Measurements from ENCODE around the gene PNMA6F.
"Not testable (repeated sequence)": the region's sequence is repeated elsewhere in the genome, so short reads cannot be mapped to it uniquely, and the experiment has no call there.

PNMA6F gene

GRCh38 chrX:153275418-153275817, 46.1 kb downstream of the PNMA6F start:
- not testable (repeated sequence) for H3K36me3 ChIP-seq (ENCODE audit: insufficient read depth); H4K20me1 ChIP-seq (ENCODE audit: insufficient read depth); H2AFZ ChIP-seq (ENCODE audit: low read depth); H3K4me2 ChIP-seq; H3K4me1 ChIP-seq (ENCODE audit: low read depth, poor library complexity, severe bottlenecking); H3K79me2 ChIP-seq (ENCODE audit: insufficient read depth, low read depth); H3K27me3 ChIP-seq (ENCODE audit: insufficient read depth, low read depth); H3K27ac ChIP-seq; H3K4me3 ChIP-seq (IDR thresholded peaks at IDR 0.05; ENCODE audit: insufficient read depth, low read depth, low read length); H3K9ac ChIP-seq

DNA sequence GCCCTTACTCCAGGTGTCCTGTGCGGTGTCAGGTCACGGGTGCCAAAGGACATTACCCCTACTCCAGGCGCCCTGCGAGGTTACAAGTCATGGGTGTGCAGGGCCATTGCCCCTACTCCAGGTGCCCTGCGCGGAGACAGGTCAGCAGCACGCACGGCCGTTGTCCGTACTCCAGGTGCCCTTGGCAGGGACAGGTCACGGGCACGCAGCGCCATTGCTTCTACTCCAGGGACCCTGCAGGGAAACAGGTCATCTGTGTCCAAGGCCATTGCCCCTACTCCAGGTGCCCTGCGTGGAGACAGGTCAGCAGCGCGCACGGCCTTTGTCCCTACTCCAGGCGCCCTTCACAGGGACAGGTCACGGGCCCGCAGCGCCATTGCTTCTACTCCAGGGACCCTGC, 49.0 kb downstream of the PNMA6F start:
- H4K20me1 ChIP-seq (ENCODE audit: insufficient read depth); H3K79me2 ChIP-seq (ENCODE audit: insufficient read depth, low read depth); H3K4me2 ChIP-seq; H3K27me3 ChIP-seq (ENCODE audit: insufficient read depth, low read depth); H3K36me3 ChIP-seq (ENCODE audit: insufficient read depth); H3K4me1 ChIP-seq (ENCODE audit: low read depth, poor library complexity, severe bottlenecking); H3K9ac ChIP-seq; H2AFZ ChIP-seq (ENCODE audit: low read depth); H3K27ac ChIP-seq; H3K4me3 ChIP-seq (IDR thresholded peaks at IDR 0.05; ENCODE audit: insufficient read depth, low read depth, low read length): not testable (repeated sequence)

DNA sequence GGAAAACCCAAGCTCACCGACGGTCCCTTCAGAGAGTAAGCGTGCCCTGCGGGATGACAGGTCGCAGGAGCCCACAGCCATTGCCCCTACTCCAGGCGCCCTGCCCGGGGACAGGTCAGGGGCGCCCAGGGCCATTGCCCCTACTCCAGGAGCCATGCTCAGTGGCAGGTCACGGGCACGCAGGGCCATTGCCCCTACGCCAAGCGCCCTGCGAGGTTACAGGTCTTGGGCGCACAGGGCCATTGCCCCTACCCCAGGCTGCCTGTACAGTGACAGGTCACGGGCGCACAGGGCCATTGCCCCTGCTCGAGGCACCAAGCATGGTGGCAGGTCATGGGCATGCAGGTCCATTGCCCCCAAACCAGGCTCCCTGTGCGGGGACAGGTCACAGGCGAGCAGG, 49.5 kb downstream of the PNMA6F start:
- not testable (repeated sequence) for H3K27ac ChIP-seq; H2AFZ ChIP-seq (ENCODE audit: low read depth); H3K36me3 ChIP-seq (ENCODE audit: insufficient read depth); H3K4me2 ChIP-seq; H3K4me3 ChIP-seq (IDR thresholded peaks at IDR 0.05; ENCODE audit: insufficient read depth, low read depth, low read length); H3K4me1 ChIP-seq (ENCODE audit: low read depth, poor library complexity, severe bottlenecking); H3K9ac ChIP-seq; H3K27me3 ChIP-seq (ENCODE audit: insufficient read depth, low read depth); H3K79me2 ChIP-seq (ENCODE audit: insufficient read depth, low read depth); H4K20me1 ChIP-seq (ENCODE audit: insufficient read depth)

Measured in KMS-11 (cell line).